GM12892 (cell line): ENCODE results near the gene SERPINA5.

Experiments used
- POLR2A ChIP-seq: IDR thresholded peaks from 2 replicates; pipeline ENCODE4 v1.6.1; 2011; ENCODE audit warnings: low read depth, low read length, control low read depth
- POLR2AphosphoS5 ChIP-seq: IDR thresholded peaks from 2 replicates; pipeline ENCODE4 v1.6.1; 2011; ENCODE audit warnings: low read depth, low read length, control low read depth
- TAF1 ChIP-seq: IDR thresholded peaks from 2 replicates; pipeline ENCODE4 v1.6.1; 2011; ENCODE audit warnings: low read depth, mild to moderate bottlenecking, control low read depth, low read length, borderline replicate concordance

DNA sequence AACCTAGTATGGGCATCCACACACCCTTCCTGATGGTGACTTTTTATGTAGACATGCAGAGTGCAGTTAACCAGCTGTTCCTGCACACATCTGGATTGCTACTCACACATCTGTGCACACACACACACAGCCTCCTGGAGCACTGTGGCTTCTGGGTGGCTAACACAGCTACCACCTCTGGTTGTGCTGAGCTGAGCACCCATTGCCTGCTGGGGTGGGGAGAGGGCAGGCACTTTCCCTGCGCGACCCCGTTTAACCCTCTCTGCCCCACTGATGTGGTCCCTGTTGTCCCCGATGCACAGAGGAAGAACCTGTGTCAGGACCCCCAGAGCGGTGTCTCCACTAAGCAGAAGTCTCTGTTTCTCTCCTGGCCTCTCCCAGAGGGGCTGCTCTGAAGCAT is 16.6 kb downstream of the SERPINA5 start:
- TF ChIP-seq TAF1: no peak
- no peak for TF ChIP-seq POLR2AphosphoS5
- no peak for TF ChIP-seq POLR2A
